Spleen (tissue), 13 donors: ENCODE measurements around the gene MKS1. TPM values are rescaled to one million over a fixed set of nuclear protein-coding genes. Genes with fewer than 3 reads are reported as not detected.

ENCODE experiments used
- DNase-seq: peaks from one replicate; pipeline ENCODE4 v3.0.0-alpha.2; 2020
- H3K27ac ChIP-seq, 8 donors: fragments of 200-600 bp; sonication (generic) in 7 of 8; 1 replicate in 4 of 8; 2 replicates in 4 of 8; pipeline versions ENCODE4 v1.5.0 to v1.8.0; 2016 to 2021; ENCODE audit warnings: inconsistent platforms in 4 of 8, mild to moderate bottlenecking in 4 of 8, moderate library complexity in 1 of 8
- H3K27me3 ChIP-seq, 7 donors: fragments of 200-600 bp; sonication (generic) in 6 of 7; replicated peaks in 1 of 7; 1 replicate in 4 of 7; 2 replicates in 3 of 7; pipeline versions ENCODE4 v1.5.0 to v1.8.0; 2016 to 2021; ENCODE audit warnings: inconsistent platforms in 3 of 7, mild to moderate bottlenecking in 1 of 7
- H3K36me3 ChIP-seq, 6 donors: fragments of 200-600 bp; sonication (generic) in 5 of 6; 1 replicate in 4 of 6; 2 replicates in 2 of 6; pipeline versions ENCODE4 v1.5.0 to v1.8.0; 2016 to 2021; ENCODE audit warnings: inconsistent platforms in 2 of 6
- H3K4me1 ChIP-seq, 6 donors: fragments of 200-600 bp; sonication (generic) in 5 of 6; 1 replicate in 3 of 6; 2 replicates in 3 of 6; pipeline versions ENCODE4 v1.5.0 to v1.8.0; 2016 to 2021; ENCODE audit warnings: inconsistent platforms in 3 of 6
- H3K4me3 ChIP-seq, 8 donors: fragments of 200-600 bp; sonication (generic) in 7 of 8; 1 replicate in 4 of 8; 2 replicates in 4 of 8; pipeline versions ENCODE4 v1.5.0 to v1.8.0; 2016 to 2021; ENCODE audit warnings: inconsistent platforms in 4 of 8, mild to moderate bottlenecking in 4 of 8, moderate library complexity in 2 of 8
- H3K9me3 ChIP-seq, 8 donors: fragments of 200-600 bp; sonication (generic) in 7 of 8; 1 replicate in 4 of 8; 2 replicates in 4 of 8; pipeline versions ENCODE4 v1.5.0 to v1.8.0; 2016 to 2021; ENCODE audit warnings: inconsistent platforms in 4 of 8
- CTCF ChIP-seq, 11 experiments: fragments of 200-600 bp in 7 of 11; fragments of 450-650 bp in 4 of 11; sonication (generic) in 4 of 11; IDR thresholded peaks in 8 of 11; conservative IDR thresholded peaks in 3 of 11; 1 replicate in 7 of 11; 2 replicates in 4 of 11; pipeline versions ENCODE4 v1.4.0 to v1.8.0; 2016 to 2021; ENCODE audit warnings: antibody characterized with exemption in 11 of 11, inconsistent platforms in 4 of 11, mild to moderate bottlenecking in 1 of 11
- POLR2A ChIP-seq, 3 donors: fragments of 450-650 bp; IDR thresholded peaks; one replicate each; pipeline ENCODE4 v1.5.1; 2017; ENCODE audit warnings: antibody characterized with exemption in 3 of 3, mild to moderate bottlenecking in 1 of 3
- POLR2AphosphoS5 ChIP-seq, 3 donors: sonication (generic); formaldehyde crosslinking; IDR thresholded peaks; one replicate each; pipeline ENCODE4 v1.5.1; 2017; ENCODE audit warnings: antibody characterized with exemption in 3 of 3
- WGBS, 5 donors: extraction: QIAGEN DNeasy Blood & Tissue Kit in 3 of 5; methylation state at CpG; one replicate each; pipeline versions ENCODE4 v1.1.5 to v1.1.7; 2013 to 2018; 5-methylcytosine and 5-hydroxymethylcytosine counted together
- intact Hi-C: fragments of 100-400 bp; cut with DNase I; formaldehyde crosslinking; loops from one replicate; pipeline ENCODE4 v1.15.0; 2023; ENCODE audit warnings: low total_unique reads
- long read RNA-seq, 2 donors: transcript quantifications; one replicate each; lab custom pipeline, GENCODE V29; 2026
- polyA plus RNA-seq, 3 donors: library from polyadenylated mRNA; stranded (reverse); fragments of 200-250 nt; gene quantifications; one replicate each; pipeline ENCODE4 v1.2.1, GENCODE V29; 2013
- total RNA-seq, 7 donors: library from RNA; depleted of rRNA in 3 of 7; stranded (reverse); fragments of >200 nt in 3 of 7; fragmentation: NEBNext Ultra II Directional in 4 of 7; extraction: Animal tissue kit (Norgen Biotek cat#: 25700) in 4 of 7; gene quantifications; one replicate each; pipeline versions ENCODE4 v1.1.0 to v1.2.1, GENCODE V29; 2016 to 2021
- donor health status: healthy with polysubstance abuse.
- donor health status: DM: no; HTN: no; CAD: no; lungs with moderate emphysema.
- donor health status: DM: no; HTN: no; CAD: no.
- donor health status: Bipolar disorder and iron deficiency.
- donor health status: healthy.
- donor health status: DM: no; HTN: no; CAD: no.
- donor health status: DM: yes; HTN: yes; CAD: no.

Gene MKS1
- total RNA-seq (10 to 100 TPM; 11.5 to 17.1 (median 13.7) TPM), polyA plus RNA-seq (10 to 100 TPM in 1 of 3 donors, 1 to 10 TPM in 2; 8.1 to 10.4 (median 9.5) TPM)
- long read RNA-seq, donor 1, partial matches to known transcripts, result 0 of 1 reads
- long read RNA-seq, donor 1, other reads (novel, unspliced or antisense), result 0 of 1 reads
- long read RNA-seq, donor 2, partial matches to known transcripts, result 0 of 2 reads
- long read RNA-seq, donor 2, other reads (novel, unspliced or antisense), result 0 of 2 reads

- no peaks in the 10 kb centered on the region for H3K27me3 ChIP-seq
- TF ChIP-seq POLR2A (IDR thresholded peaks at IDR 0.05) (peak in 1 of 3 donors; percentile 52), CTCF (IDR thresholded peaks at IDR 0.05 in 8 of 11, conservative IDR thresholded peaks at IDR 0.05 in 3 of 11) (peak; percentile 72 to 94 (median 90)), POLR2AphosphoS5 (IDR thresholded peaks at IDR 0.05) (peak; percentile 91 to 96 (median 94))
- H3K4me1 ChIP-seq, result peaks cover 6 to 31% (median 13%) of the 10 kb centered on the region in 6 donors
- peaks cover 0 to 24% (median 8%) of the 10 kb centered on the region in 6 donors for H3K36me3 ChIP-seq
- peak; percentile 98 for DNase-seq
- whole genome bisulfite sequencing, 5 donors, result 2 to 6% (median 3%) methylated on average over 23 to 56 of the region's 56 CpGs
- intact Hi-C loops, result no loop called here
- peak within 1 kb of the TSS; percentile 46 to 87 (median 58) for H3K4me3 ChIP-seq
- no peaks in the 10 kb centered on the region for H3K9me3 ChIP-seq
- peak within 1 kb of the TSS; percentile 30 to 90 (median 82) for H3K27ac ChIP-seq
These were observed at the start of gene MKS1 for GRCh38 chr17:58219007-58219788. Gene MKS1 (minus strand): TSS chr17:58219255. CDS start chr17:58219230, 25 bp downstream.

- Histone ChIP-seq H3K9me3 (no peaks in the 10 kb centered on the region), H3K27ac (no peak overlapping the region), H3K4me3 (no peak overlapping the region), H3K27me3 (peaks cover 0 to 28% (median 13%) of the 10 kb centered on the region in 7 donors), H3K36me3 (no peaks in the 10 kb centered on the region), H3K4me1 (peaks cover 0 to 7% (median 0%) of the 10 kb centered on the region in 6 donors)
- DNase-seq, result peak; percentile 24
- TF ChIP-seq CTCF (IDR thresholded peaks at IDR 0.05 in 8 of 11, conservative IDR thresholded peaks at IDR 0.05 in 3 of 11) (no peak), POLR2A (IDR thresholded peaks at IDR 0.05) (no peak), POLR2AphosphoS5 (IDR thresholded peaks at IDR 0.05) (no peak)
- intact Hi-C loops, result no loop called here
- 54 to 79% (median 69%) methylated on average over 12 of the region's 12 CpGs for WGBS, 5 donors
These were observed 49.3 kb upstream of the MKS1 start for GRCh38 chr17:58268326-58268725.

- intact Hi-C loops, result no loop called here
- WGBS, 5 donors, result 49 to 80% (median 70%) methylated on average over 16 to 22 of the region's 22 CpGs
- H3K4me3 ChIP-seq, result no peak overlapping the region
- TF ChIP-seq POLR2AphosphoS5 (IDR thresholded peaks at IDR 0.05), result no peak
- TF ChIP-seq POLR2A (IDR thresholded peaks at IDR 0.05), result no peak
- TF ChIP-seq CTCF (IDR thresholded peaks at IDR 0.05 in 8 of 11, conservative IDR thresholded peaks at IDR 0.05 in 3 of 11), result no peak
- H3K36me3 ChIP-seq, result no peaks in the 10 kb centered on the region
- H3K9me3 ChIP-seq, result no peaks in the 10 kb centered on the region
- peaks cover 0 to 34% (median 17%) of the 10 kb centered on the region in 7 donors for H3K27me3 ChIP-seq
- no peak overlapping the region for H3K27ac ChIP-seq
- H3K4me1 ChIP-seq, result no peaks in the 10 kb centered on the region
- DNase-seq, result peak; percentile 58
These were observed 48.6 kb upstream of the MKS1 start for GRCh38 chr17:58267347-58268324.
